MM.1S (cell line): Measurements from ENCODE around the gene RABGAP1L.

Source experiments
- DNase-seq: peaks from one replicate; pipeline ENCODE4 v3.0.0-alpha.2; 2015
- H2AFZ ChIP-seq: fragments of 300-600 bp; sonication (generic); 2 replicates; pipeline ENCODE4 v1.6.0; 2016; ENCODE audit warnings: antibody characterized with exemption, low read length
- H3F3A ChIP-seq: fragments of 300-600 bp; sonication (generic); 2 replicates; pipeline ENCODE4 v1.6.1; 2016; ENCODE audit warnings: mild to moderate bottlenecking, antibody characterized with exemption, low read length, moderate library complexity, mixed read lengths; ENCODE audit not compliant: insufficient read depth
- H3K27ac ChIP-seq: fragments of 300-600 bp; sonication (generic); 2 replicates; pipeline ENCODE4 v1.5.1; 2016; ENCODE audit warnings: mild to moderate bottlenecking, low read length
- H3K27me3 ChIP-seq: fragments of 300-600 bp; sonication (generic); replicated peaks from 2 replicates; pipeline ENCODE4 v1.6.0; 2016; ENCODE audit warnings: low read length; ENCODE audit not compliant: insufficient read depth
- H3K36me3 ChIP-seq: fragments of 300-600 bp; sonication (generic); replicated peaks from 2 replicates; pipeline ENCODE4 v1.6.1; 2016; ENCODE audit warnings: mild to moderate bottlenecking, low read length, mixed read lengths; ENCODE audit not compliant: insufficient read depth
- H3K4me1 ChIP-seq: fragments of 300-600 bp; sonication (generic); 2 replicates; pipeline ENCODE4 v1.6.1; 2016; ENCODE audit warnings: low read length, mixed read lengths
- H3K4me2 ChIP-seq: fragments of 300-600 bp; sonication (generic); 2 replicates; pipeline ENCODE4 v1.6.0; 2016; ENCODE audit warnings: low read depth, low read length
- H3K4me3 ChIP-seq: fragments of 300-600 bp; sonication (generic); 2 replicates; pipeline ENCODE4 v1.5.1; 2016; ENCODE audit warnings: low read length, mixed read lengths
- H3K79me2 ChIP-seq: fragments of 300-600 bp; sonication (generic); 2 replicates; pipeline ENCODE4 v1.6.1; 2016; ENCODE audit warnings: mixed run types, low read length, mixed read lengths
- H3K9ac ChIP-seq: fragments of 300-600 bp; sonication (generic); 2 replicates; pipeline ENCODE4 v1.6.1; 2016; ENCODE audit warnings: low read length, mixed read lengths
- H3K9me2 ChIP-seq: fragments of 300-600 bp; sonication (generic); replicated peaks from 2 replicates; pipeline ENCODE4 v1.6.1; 2016; ENCODE audit warnings: mild to moderate bottlenecking, low read length, mixed read lengths; ENCODE audit not compliant: insufficient read depth
- H3K9me3 ChIP-seq: fragments of 300-600 bp; sonication (generic); replicated peaks from 2 replicates; pipeline ENCODE4 v1.6.1; 2016; ENCODE audit warnings: mild to moderate bottlenecking, low read length, mixed read lengths; ENCODE audit not compliant: insufficient read depth
- H4K20me1 ChIP-seq: fragments of 300-600 bp; sonication (generic); 2 replicates; pipeline ENCODE4 v1.6.1; 2016; ENCODE audit warnings: mild to moderate bottlenecking, low read length, moderate library complexity, mixed read lengths; ENCODE audit not compliant: insufficient read depth
- EZH2 ChIP-seq: fragments of 300-600 bp; sonication (generic); optimal IDR thresholded peaks from 2 replicates; pipeline ENCODE3; 2017; ENCODE audit warnings: low read depth, mild to moderate bottlenecking, antibody characterized with exemption, low read length, mixed read lengths
- EZH2phosphoT487 ChIP-seq: fragments of 300-600 bp; sonication (generic); IDR thresholded peaks from 2 replicates; pipeline ENCODE4 v1.6.1; 2018; ENCODE audit warnings: antibody characterized with exemption, low read length
- TF ChIP-seq, protein P1 (sequence below): fragments of 300-600 bp; sonication (generic); IDR thresholded peaks from 2 replicates; pipeline ENCODE4 v1.5.1; 2016; ENCODE audit warnings: antibody characterized with exemption, low read length, mixed read lengths

RABGAP1L gene

DNA sequence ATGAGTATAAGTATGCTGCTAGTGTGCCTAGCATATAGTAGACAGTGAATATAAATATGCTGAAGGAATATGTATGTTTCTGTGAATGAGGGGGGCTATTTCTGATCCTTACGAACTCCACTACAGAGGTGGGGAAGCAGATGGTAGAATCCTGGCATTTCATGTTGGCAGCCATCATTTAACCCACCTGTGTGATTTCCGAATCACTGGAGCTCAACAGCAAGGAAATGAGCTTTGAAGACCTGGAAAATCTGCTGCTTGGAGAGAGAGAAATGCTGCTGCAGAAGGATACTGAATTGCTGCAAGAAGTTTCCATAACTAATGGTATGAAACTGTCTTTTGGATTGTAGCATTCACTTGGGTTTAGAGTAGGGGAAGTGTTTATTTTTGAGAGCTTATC is 83.5 kb downstream of the RABGAP1L start:
- no peaks in the 10 kb centered on the region for H3K27me3 ChIP-seq
- no peaks in the 10 kb centered on the region for H3F3A ChIP-seq
- no peak overlapping the region for H3K27ac ChIP-seq
- no peaks in the 10 kb centered on the region for H4K20me1 ChIP-seq
- H3K4me1 ChIP-seq, result no peaks in the 10 kb centered on the region
- no peak overlapping the region for H2AFZ ChIP-seq
- H3K36me3 ChIP-seq, result 0 out of 2 replicates have a peak, but pooled peaks cover 3% of the 10 kb centered on the region
- no peak overlapping the region for H3K9ac ChIP-seq
- no peaks in the 10 kb centered on the region for H3K9me2 ChIP-seq
- H3K4me3 ChIP-seq, result no peak overlapping the region
- no peaks in the 10 kb centered on the region for H3K79me2 ChIP-seq
- no peak for TF ChIP-seq EZH2phosphoT487
- TF ChIP-seq, protein P1, sequence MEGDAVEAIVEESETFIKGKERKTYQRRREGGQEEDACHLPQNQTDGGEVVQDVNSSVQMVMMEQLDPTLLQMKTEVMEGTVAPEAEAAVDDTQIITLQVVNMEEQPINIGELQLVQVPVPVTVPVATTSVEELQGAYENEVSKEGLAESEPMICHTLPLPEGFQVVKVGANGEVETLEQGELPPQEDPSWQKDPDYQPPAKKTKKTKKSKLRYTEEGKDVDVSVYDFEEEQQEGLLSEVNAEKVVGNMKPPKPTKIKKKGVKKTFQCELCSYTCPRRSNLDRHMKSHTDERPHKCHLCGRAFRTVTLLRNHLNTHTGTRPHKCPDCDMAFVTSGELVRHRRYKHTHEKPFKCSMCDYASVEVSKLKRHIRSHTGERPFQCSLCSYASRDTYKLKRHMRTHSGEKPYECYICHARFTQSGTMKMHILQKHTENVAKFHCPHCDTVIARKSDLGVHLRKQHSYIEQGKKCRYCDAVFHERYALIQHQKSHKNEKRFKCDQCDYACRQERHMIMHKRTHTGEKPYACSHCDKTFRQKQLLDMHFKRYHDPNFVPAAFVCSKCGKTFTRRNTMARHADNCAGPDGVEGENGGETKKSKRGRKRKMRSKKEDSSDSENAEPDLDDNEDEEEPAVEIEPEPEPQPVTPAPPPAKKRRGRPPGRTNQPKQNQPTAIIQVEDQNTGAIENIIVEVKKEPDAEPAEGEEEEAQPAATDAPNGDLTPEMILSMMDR, result no peak
- TF ChIP-seq EZH2, result no peak
- H3K9me3 ChIP-seq, result no peaks in the 10 kb centered on the region
- DNase-seq, result no peak
- no peak overlapping the region for H3K4me2 ChIP-seq

DNA sequence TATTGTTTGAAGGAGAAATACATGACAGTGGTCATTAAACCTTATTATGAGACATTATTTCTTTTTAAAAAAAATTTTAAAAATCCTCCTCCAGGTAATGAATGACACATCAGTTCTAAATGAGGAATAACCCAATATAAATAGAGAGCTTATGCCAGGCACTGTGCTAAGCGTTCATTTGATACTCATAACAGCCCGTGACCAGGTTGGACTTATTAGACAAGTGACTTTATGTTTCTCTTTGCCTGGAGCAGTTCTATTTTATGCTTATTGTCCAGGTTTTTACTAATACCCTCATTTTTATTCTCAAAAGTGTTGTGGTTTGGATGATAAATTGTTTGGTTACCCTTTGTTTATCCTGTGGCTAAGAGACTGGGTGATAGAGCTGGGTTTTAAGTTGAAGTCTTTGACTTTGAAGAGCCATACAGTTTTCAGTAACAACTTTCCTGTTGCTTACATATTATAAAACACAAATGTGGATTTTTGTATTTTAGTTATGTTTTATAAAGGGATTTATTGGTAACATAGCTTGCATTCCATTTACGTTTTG is 84.2 kb downstream of the RABGAP1L start:
- DNase-seq, result no peak
- Histone ChIP-seq H3F3A (no peaks in the 10 kb centered on the region), H3K4me1 (no peaks in the 10 kb centered on the region), H3K4me2 (no peak overlapping the region), H3K9ac (no peak overlapping the region), H3K9me3 (no peaks in the 10 kb centered on the region), H3K79me2 (no peaks in the 10 kb centered on the region), H3K27me3 (no peaks in the 10 kb centered on the region), H3K36me3 (0 out of 2 replicates have a peak, but pooled peaks cover 3% of the 10 kb centered on the region), H3K27ac (no peak overlapping the region), H4K20me1 (no peaks in the 10 kb centered on the region), H3K4me3 (no peak overlapping the region), H3K9me2 (no peaks in the 10 kb centered on the region), H2AFZ (no peak overlapping the region)
- TF ChIP-seq, protein P1, result no peak
- no peak for TF ChIP-seq EZH2phosphoT487
- no peak for TF ChIP-seq EZH2

DNA sequence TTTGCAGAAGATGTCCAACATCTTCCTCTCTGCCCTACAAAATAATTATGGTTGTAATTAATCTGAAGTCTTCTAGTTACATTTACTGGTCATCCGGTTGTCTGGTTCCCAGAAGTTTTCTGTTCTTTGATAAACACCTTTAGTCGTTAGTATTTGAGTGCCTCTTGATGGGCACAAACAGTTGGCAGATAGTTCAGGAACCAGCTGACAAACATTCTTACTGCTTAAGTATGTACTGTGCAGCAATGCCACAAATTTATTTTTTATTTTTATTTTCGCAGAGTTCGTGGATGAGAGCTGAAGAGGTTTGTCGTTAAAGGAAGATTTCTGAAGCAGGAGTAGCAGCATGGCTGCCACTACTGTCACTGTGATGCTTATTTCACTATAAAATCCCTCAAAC is 84.7 kb downstream of the RABGAP1L start:
- 0 out of 2 replicates have a peak, but pooled peaks cover 3% of the 10 kb centered on the region for H3K36me3 ChIP-seq
- H3K9me2 ChIP-seq, result no peaks in the 10 kb centered on the region
- no peak overlapping the region for H3K9ac ChIP-seq
- DNase-seq, result no peak
- H3K79me2 ChIP-seq, result no peaks in the 10 kb centered on the region
- H3F3A ChIP-seq, result no peaks in the 10 kb centered on the region
- H3K27ac ChIP-seq, result no peak overlapping the region
- no peak overlapping the region for H3K4me3 ChIP-seq
- TF ChIP-seq, protein P1, result no peak
- TF ChIP-seq EZH2 (no peak), EZH2phosphoT487 (no peak)
- no peaks in the 10 kb centered on the region for H4K20me1 ChIP-seq
- H3K9me3 ChIP-seq, result no peaks in the 10 kb centered on the region
- H3K4me2 ChIP-seq, result no peak overlapping the region
- no peaks in the 10 kb centered on the region for H3K27me3 ChIP-seq
- no peaks in the 10 kb centered on the region for H3K4me1 ChIP-seq
- no peak overlapping the region for H2AFZ ChIP-seq
